Fibroblast of gingiva (primary cell): ENCODE results near the gene APBA1.

Experiments
- DNase-seq: peaks from one replicate; pipeline ENCODE4 v3.0.0-alpha.2; 2011; ENCODE audit warnings: low read depth

The APBA1 gene

DNA sequence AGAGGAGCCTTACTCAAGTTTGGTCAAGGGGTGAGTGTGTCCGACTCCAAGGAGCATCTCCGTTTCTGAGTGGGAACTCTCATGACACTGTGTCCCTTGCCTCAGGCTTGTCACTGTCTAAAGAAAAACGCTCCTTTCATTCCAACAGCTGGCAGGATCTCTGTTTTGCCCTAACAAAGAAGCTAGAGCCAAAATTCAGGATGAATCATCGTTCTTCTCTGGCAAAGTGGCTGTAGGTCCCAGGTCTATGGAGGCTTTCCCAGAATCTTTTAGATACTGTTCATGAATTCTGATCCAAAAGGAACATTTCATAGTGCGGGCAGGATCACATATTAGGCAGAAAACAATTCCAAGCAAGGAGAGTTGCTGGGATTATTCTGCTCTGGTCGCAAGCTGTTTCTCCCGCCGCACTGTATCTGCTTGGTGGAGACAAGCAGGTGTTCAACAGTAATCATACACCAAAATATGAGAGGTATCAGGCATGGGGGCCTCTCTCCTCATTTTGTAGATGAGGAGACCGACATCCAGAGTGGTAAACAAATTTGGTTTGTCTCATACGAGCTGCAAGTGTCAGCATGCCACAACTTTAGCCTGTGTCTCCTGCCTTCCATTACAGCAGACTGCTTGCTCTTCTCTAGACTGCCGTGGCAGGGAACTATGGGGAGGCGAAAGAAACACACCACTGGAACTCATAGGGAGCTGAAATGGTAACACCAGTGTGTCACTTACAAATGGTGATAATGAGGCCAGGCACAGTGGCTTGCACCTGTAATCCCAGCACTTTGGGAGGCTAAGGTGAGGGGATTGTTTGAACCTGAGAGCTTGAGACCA lies 274.6 kb downstream of the APBA1 start:
- peak; percentile 23 for DNase-seq

- DNase-seq = no peak
Measured at GRCh38 chr9:69396759-69397158, 275.4 kb downstream of the APBA1 start.

DNA sequence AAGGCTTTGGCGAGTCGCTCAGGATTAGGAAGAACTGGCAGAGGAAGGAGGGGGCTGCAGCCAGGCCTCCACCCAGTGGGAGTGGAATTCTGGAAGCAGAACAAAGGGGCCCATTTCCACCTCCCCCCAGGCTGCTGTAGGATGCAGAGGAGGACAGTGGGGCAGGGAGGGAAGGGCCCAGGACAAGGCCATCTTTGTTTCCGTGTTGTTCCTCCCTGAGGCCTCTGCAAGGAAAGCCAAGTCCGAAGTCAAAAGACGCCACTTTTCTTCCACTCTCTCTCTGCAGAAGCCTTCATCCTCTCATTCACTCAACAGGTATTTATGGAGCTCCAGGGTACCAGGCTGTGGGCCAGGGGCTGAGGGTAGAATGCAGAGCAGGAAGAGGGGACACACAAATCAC lies 276.5 kb downstream of the APBA1 start:
- DNase-seq = no peak

- DNase-seq = no peak
Measured at GRCh38 chr9:69393425-69393824, 278.7 kb downstream of the APBA1 start.

DNA sequence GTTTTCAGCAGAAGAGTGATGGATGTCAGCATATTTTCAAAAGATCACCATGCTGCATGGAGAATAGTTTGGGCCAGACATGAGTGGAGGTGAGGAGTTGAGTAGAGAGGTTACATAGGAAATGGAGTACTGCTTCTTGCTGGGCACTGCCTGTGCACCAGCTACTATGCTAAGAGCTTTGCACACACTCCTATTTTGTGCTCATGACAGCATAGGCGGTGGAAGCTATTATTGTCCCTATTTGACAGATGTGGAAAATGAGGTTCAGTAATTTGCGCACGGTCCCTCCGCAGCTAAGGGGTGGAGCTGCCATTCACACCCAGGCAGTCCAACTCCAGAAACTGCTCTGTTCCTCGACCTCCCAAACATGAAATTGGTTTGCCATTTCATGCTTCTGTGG lies 279.3 kb downstream of the APBA1 start:
- no peak for DNase-seq

GRCh38 chr9:69391946-69392345 lies 280.2 kb downstream of the APBA1 start:
- DNase-seq = no peak

- DNase-seq = no peak
Measured at GRCh38 chr9:69391487-69391886, 280.7 kb downstream of the APBA1 start.

DNA sequence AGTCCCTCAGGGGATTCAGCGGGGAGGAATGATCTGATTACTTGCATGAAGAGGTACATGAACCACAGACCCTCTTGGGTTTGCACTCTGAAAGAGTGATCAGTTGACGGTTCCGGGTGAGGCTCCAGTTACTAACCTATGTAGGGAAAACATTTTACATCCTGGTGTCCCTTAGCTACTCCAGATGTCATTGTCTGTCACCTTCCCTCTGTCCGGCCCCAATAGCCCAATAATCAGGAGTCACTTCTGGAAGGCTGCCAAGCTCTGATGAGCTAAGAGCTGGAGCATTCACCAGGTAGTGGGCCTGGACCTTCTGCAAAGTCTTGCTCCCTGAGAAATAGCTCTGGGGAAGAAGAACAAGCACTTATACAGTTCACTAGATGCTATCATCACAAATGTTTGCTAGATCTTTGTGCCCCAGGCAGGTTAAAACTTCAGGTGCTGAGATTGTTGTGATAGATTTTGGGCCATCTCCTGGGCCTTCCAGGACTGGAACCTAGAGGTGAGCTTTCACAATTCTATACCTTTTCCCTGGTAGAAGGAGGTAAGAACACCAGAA lies 282.7 kb downstream of the APBA1 start:
- no peak for DNase-seq

DNA sequence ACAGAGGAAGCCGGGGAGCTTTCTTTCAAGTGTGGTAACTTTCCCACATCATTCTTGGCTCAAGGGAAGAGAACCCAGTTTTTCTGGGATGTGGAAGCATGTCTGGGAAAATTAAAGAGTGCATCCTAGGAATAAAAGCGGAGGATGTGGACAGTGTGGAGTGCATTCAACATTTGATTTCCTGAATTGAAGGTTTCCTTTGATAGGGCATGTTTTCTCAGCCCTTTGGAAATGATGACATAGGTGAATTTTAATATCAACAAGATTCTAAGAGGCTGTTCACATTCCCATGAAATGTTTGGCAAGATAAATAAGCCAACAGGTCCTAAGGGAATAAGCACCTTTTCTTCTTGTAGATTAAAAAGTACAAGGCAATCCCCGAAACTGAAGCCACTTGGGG lies 283.6 kb downstream of the APBA1 start:
- DNase-seq = no peak

GRCh38 chr9:69386651-69387050 lies 285.5 kb downstream of the APBA1 start:
- no peak for DNase-seq

DNA sequence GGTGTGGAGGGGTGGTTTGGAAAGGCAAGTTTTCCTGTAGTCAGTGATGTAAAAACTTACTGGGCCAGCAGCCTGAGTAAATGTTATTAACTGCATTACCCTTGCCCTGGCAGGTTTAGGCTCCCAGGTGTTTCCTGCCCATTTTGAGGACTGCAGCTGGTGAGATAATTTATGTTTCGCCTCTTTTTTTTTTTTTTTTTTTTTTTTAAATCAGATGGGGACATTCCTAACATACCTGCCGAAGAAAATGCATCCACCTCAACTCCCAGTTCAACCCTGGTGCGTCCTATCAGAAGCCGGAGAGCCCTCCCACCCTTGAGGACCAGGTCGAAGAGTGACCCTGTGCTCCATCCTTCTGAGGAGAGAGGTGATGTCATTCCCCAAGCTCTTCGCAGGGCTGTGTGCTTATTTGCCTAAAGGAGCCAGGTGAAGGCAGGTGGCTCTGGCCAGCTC lies 286.6 kb downstream of the APBA1 start:
- no peak for DNase-seq

- no peak for DNase-seq
Measured at GRCh38 chr9:69382135-69382534, 290.0 kb downstream of the APBA1 start.

DNA sequence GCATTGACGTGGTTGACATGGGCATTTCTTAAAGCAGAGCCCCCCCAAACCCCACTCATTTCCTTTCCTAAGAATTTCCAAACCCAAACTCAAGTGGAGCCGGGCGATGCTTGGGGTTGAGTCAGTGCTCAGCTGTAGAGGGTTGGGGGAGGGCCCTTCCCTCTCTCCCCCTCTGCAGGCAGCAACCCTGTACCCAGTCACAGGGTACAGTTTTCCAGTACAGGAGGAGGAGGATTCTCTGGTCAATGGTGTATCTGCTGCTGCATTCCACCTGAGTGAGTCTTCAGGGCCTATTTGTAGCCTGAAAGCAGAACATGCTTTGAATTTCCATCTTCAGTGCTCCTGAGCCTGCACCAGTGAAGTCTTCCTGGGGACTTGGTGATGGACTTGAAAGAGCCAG lies 291.4 kb downstream of the APBA1 start:
- DNase-seq = no peak

DNA sequence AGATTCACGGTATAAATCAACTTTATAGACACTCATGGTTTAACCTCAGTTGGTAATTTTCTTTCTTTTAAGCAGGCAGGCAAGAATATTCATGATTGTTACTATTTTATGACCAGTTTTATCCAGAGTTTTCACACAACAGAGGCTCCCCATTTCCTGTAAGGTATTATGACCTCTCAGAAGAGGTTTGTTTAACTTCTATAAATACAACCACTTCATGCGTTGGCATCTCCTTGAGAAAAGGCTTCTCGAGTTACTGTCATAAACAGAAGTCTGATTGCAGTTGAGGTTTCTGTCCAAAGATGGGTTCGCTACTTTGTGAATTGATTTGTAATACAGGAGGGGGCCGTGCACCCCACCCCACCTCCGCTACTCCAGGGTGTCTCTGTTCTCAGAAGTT lies 291.9 kb downstream of the APBA1 start:
- no peak for DNase-seq

DNA sequence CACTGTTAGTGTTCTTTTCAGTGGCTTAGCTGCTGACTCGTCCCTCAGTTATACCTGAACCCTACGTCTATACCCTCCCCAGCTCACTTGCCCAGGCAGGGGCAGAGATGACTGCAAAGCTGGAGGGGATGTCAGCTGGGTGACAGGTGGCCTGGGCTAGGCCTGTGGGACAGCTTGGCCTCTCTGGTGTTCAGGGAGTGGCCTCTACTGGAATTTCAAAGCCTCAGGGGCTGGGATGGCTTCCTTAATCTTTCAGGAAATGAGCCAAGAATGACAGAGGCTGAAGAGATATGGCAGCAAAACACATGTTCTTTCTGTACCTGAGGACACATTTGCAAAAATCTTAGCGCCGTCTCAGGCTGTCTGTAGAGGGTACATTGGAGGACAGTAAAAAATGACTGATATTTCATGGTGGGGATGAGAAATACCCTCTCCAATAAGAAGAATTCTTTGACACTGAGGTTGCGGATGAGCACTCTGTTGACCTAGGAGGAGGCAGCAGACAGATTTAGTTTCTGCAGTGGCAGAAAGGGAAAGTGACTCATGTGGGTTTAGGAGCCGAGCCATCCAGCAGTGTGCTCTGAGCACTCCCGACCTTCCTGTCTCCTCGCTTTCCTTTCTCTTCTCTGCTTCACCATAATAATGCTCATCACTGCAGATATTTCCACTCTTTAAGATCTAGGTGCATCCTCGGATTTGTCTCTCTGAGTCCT lies 292.7 kb downstream of the APBA1 start:
- peak; percentile 11 for DNase-seq

DNA sequence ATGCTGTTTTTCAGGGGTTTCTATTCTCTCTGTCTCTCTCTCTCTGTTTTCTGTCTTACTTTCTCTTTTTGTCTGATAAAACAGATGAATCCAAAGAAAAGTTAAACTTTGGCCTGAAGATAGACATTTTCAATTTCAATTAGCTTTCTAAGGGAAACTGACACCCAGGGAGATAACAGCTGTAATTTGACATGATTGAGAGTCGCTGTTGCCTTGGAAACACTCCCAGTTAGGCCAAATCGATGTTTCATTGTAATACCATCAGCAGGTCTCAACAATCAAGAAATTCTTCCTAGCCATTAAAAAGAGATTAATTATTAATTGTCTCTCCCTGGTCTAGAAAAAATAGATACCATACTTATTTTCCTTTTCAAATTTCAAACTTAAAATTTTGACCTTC lies 294.2 kb downstream of the APBA1 start:
- no peak for DNase-seq
